HPDE6-E6E7 (cell line): Measurements from ENCODE around the gene SHC3.

Source experiments
- DNase-seq: peaks from one replicate; pipeline ENCODE4 v3.0.0; 2011; ENCODE audit warnings: missing footprints; ENCODE audit errors: extremely low spot score

Gene SHC3

GRCh38 chr9:89109666-89110065, 69.0 kb downstream of the SHC3 start:
- no peak for DNase-seq

- no peak for DNase-seq
These were observed 71.2 kb downstream of the SHC3 start for GRCh38 chr9:89107406-89107805.

GRCh38 chr9:89106224-89106851, 72.3 kb downstream of the SHC3 start:
- no peak for DNase-seq

- no peak for DNase-seq
These were observed 73.8 kb downstream of the SHC3 start for GRCh38 chr9:89104821-89105220.

GRCh38 chr9:89097219-89097618, 81.4 kb downstream of the SHC3 start:
- DNase-seq: no peak

- DNase-seq: no peak
These were observed 81.8 kb downstream of the SHC3 start for GRCh38 chr9:89096807-89097206.

- DNase-seq: no peak
These were observed 82.7 kb downstream of the SHC3 start for GRCh38 chr9:89095761-89096528.

GRCh38 chr9:89093201-89093975, 85.2 kb downstream of the SHC3 start:
- DNase-seq: no peak

GRCh38 chr9:89089176-89089575, 89.4 kb downstream of the SHC3 start:
- DNase-seq: no peak

- no peak for DNase-seq
These were observed 95.0 kb downstream of the SHC3 start for GRCh38 chr9:89083626-89084025.

GRCh38 chr9:89080193-89080592, 98.4 kb downstream of the SHC3 start:
- DNase-seq: no peak

GRCh38 chr9:89079391-89079790, 99.2 kb downstream of the SHC3 start:
- DNase-seq: no peak

GRCh38 chr9:89078860-89079259, 99.8 kb downstream of the SHC3 start:
- DNase-seq: no peak

- DNase-seq: no peak
These were observed 100.2 kb downstream of the SHC3 start for GRCh38 chr9:89078421-89078820.

GRCh38 chr9:89077519-89077918, 101.1 kb downstream of the SHC3 start:
- DNase-seq: no peak

- no peak for DNase-seq
These were observed 105.2 kb downstream of the SHC3 start for GRCh38 chr9:89073397-89073796.

GRCh38 chr9:89071591-89071990, 107.0 kb downstream of the SHC3 start:
- DNase-seq: no peak

- no peak for DNase-seq
These were observed 111.8 kb downstream of the SHC3 start for GRCh38 chr9:89066835-89067234.

GRCh38 chr9:89065921-89066320, 112.7 kb downstream of the SHC3 start:
- DNase-seq: no peak

- DNase-seq: no peak
These were observed 117.8 kb downstream of the SHC3 start for GRCh38 chr9:89060790-89061189.

- DNase-seq: no peak
These were observed 118.6 kb downstream of the SHC3 start for GRCh38 chr9:89059925-89060506.

GRCh38 chr9:89058906-89059305, 119.7 kb downstream of the SHC3 start:
- DNase-seq: no peak
